GM12872 (cell line): ENCODE results near the gene SLC25A21.

Source experiments
- TF ChIP-seq, protein P1 (sequence below): IDR thresholded peaks from 3 replicates; pipeline ENCODE4 v1.5.1; 2011; ENCODE audit warnings: low read depth, mild to moderate bottlenecking, low read length, moderate library complexity; ENCODE audit not compliant: insufficient read depth

Gene SLC25A21

DNA sequence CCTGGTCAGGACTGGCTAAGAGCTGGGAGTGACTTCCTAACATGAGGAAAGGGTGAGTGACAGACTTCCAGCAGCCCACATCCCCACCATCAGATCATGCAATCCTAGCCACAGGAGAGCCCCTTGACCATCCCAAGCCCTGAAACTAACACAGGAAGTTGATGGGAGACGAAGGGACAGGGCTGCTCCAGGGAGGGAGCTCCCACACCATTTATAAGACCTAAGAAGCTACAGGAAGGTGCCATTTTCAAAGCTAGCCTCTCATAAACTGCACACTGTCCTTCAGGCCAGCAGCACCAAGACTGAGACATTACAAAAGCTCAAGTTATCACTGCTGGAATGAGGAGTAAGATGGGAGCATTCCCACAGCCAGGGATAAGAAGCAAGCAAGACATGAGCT, 19.4 kb downstream of the SLC25A21 start:
- TF ChIP-seq, protein P1, sequence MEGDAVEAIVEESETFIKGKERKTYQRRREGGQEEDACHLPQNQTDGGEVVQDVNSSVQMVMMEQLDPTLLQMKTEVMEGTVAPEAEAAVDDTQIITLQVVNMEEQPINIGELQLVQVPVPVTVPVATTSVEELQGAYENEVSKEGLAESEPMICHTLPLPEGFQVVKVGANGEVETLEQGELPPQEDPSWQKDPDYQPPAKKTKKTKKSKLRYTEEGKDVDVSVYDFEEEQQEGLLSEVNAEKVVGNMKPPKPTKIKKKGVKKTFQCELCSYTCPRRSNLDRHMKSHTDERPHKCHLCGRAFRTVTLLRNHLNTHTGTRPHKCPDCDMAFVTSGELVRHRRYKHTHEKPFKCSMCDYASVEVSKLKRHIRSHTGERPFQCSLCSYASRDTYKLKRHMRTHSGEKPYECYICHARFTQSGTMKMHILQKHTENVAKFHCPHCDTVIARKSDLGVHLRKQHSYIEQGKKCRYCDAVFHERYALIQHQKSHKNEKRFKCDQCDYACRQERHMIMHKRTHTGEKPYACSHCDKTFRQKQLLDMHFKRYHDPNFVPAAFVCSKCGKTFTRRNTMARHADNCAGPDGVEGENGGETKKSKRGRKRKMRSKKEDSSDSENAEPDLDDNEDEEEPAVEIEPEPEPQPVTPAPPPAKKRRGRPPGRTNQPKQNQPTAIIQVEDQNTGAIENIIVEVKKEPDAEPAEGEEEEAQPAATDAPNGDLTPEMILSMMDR, result no peak

DNA sequence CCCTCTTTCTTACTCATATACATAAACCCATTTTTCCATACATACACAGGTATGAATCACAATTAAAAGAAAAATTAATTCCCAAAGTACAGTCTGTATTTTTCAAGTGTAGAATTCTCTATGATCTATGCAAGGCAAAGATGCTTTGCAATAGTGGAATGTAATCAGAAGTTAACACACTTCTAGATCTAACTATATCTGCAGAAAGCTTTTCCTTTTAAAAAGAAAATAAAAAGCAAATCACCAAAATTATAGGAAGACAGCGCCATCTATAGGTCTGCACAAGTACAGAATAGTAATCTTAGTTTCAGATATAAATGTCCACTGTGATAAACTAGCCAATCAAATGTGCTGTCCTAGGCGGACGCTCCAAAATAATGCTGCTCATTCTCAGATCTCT, 22.0 kb downstream of the SLC25A21 start:
- TF ChIP-seq, protein P1, result peak; percentile 54

DNA sequence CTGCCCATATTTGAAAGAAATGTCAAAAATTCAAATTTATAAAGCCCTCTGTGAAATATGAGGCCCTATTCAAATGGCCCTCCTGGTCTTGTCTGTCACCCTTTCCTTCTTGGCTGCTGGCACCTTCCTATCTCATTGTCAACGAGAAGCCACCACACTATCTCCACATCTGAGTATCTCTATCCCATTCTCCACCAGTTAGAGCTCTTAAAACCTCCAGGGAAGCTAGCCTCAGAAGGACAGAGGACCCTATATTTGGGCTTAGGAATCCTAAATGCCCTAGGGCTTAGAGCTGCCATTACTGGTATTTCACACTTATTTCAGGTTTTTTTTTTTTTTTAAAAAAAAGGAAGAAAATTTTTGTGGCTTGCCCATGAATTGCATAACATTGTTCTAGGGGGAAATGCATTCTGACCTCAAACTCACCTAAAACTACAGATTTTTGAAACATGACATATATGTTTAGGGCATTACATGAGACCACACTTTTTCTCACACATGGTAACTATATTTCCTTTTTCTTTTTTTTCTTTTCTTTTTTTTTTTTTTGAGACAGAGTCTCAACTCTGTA, 25.0 kb downstream of the SLC25A21 start:
- TF ChIP-seq, protein P1, result no peak

DNA sequence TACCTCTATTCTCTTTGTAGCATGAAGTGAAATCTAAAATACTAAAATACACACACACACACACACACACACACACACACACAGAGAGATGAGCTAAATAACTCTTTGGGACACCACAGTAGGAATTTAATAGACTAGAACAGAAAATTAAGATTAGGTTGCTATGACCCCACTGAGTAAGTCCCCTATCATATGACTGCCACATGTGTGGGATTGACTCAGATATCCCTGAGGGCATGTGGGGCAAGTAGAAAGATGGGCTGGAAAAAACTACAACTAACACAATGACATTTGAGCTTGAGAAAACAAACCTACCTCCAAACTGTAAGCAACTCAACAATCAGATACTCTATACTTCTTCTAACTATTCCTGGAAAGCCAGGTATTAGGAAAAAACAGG, 27.0 kb downstream of the SLC25A21 start:
- TF ChIP-seq, protein P1, result no peak

DNA sequence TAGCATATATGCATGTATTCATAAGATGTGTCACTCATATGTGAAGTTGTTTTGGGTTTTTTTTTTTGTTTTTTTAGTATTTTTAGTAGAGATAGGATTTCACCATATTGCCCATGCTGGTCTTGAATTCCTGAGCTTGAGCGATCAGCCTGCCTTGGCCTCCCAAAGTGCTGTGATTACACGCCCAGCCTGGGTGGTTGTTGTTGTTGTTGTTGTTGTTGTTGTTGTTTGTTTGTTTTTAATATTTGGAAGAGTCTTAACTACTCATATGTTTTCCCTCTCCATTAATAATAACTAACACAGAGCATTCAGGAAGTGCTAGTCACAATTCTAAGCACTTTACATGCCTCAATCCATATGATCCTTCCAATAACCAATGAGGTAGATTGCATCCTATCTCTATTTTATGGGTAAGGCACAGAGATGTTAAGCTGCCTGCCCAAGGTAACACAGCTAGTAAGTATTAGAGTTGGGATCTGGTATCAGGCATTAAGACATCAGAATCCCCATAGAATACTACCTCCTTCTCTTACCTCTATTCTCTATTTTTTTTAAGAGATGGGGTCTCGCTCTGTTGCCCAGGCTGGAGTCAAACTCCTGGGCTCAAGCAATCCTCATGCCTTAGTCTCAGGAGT, 27.6 kb downstream of the SLC25A21 start:
- TF ChIP-seq, protein P1, result no peak

DNA sequence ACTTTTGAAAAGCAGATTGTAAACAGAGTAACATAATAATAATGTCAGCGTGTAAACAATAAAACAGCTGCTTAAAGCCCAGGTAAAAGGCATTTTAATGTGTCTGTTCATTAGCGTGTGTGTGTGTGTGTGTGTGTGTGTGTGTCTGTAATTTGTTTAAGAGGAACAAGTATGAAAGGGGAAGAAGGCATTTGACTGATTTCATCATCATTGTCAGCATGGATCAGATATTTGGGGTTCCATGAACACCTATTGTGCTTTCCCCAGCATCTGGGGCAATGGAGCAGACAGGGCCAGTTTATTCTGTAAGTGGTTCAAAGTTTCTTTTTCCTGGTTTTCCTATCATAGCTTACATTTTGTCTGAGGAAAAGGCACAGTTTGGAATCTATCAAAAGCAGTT, 28.9 kb downstream of the SLC25A21 start:
- TF ChIP-seq, protein P1, result no peak

DNA sequence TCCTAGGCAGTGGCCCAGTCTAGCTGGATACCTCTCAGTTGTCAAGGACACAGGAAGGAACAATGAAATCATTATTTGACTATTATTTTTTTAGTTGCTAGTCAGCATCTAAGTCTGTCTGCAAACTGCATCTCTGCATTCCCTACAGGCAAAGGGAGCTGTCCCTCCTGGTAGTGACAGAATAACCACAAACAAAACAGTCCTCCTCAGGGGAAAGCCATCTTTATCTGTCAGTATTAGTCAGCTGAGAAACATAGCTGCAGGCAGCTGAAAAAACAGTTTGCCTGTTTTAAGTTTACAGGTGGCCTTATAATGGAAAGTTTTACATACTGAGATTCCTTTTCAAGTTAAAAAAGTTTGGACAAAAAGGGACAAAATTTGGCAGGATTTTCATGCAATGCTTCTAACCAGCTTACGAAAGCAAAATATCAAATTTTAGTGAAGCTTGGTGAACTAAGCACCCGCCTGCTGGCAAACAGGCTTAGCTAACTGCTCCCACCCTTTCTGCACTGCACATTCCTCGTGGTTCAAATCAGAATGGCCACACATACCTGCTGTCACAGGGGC, 29.5 kb downstream of the SLC25A21 start:
- TF ChIP-seq, protein P1, result no peak
